ENCODE results near the gene STK32B.

DNA sequence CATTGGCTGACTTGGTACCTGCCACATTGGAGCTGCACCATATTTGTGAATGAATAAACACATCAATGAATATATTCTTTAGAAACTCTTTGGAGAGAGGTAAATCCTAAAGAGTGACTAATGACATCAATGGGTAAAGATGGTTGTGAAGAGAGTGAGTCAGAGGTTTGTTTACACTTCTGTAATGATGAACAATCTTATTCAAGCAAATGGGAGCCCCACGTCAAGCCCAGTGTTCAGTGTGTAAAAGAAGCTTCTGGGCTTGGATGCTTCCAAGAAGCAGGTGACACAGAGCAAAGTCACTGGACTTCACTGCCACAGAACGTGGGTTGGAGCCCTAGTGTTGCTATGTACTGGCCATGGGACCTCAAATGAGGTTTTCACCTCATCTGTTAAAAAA is 319.0 kb downstream of the STK32B start:
- TF ChIP-seq SIRT6 (IDR thresholded peaks at IDR 0.05; ENCODE audit: low read length) (no peak), EZH2 (IDR thresholded peaks at IDR 0.05; ENCODE audit: low read depth, low read length, severe bottlenecking) (no peak), CEBPB (IDR thresholded peaks at IDR 0.05; ENCODE audit: low read depth, low read length) (no peak), CTCF (IDR thresholded peaks at IDR 0.05; ENCODE audit: control extremely low read depth in 1 of 3, insufficient read depth in 1 of 3, low read depth in 1 of 3, low read length in 3 of 3) (no peak), TEAD4 (IDR thresholded peaks at IDR 0.05; ENCODE audit: low read depth, low read length) (no peak), POLR2A (IDR thresholded peaks at IDR 0.05; ENCODE audit: control extremely low read depth in 1 of 2, low read depth in 2 of 2, low read length in 2 of 2) (no peak), PHF8 (conservative IDR thresholded peaks at IDR 0.05; ENCODE audit: low read depth, low read length) (no peak), POLR2AphosphoS5 (IDR thresholded peaks at IDR 0.05; ENCODE audit: low read depth, low read length) (no peak)

Measured in H1 (cell line).